Measurements from ENCODE around the gene FAM219B.
"Not testable (repeated sequence)": the region's sequence is repeated elsewhere in the genome, so short reads cannot be mapped to it uniquely, and the experiment has no call there.

GRCh38 chr15:74935193-74935592 is 28.5 kb upstream of the FAM219B start:
- TF ChIP-seq POLR2A, CTCF (IDR thresholded peaks at IDR 0.05): not testable (repeated sequence)

Data from uterus (tissue), 2 donors.